HG03575 (cell line): ENCODE measurements around the gene HSFX4.
A peak's percentile ranks its signal among the peaks of the same experiment; 100 is the strongest.
"Not testable (repeated sequence)": the region's sequence is repeated elsewhere in the genome, so short reads cannot be mapped to it uniquely, and the experiment has no call there.

Experiments
- ATAC-seq: cut with Tn5 transposase; IDR thresholded peaks from one replicate; pipeline ENCODE4 v1.9.1; 2021; ENCODE audit not compliant: unreplicated experiment, insufficient number of reproducible peaks, low FRiP score; ENCODE audit errors: extremely low read depth

Gene HSFX4, protein sequence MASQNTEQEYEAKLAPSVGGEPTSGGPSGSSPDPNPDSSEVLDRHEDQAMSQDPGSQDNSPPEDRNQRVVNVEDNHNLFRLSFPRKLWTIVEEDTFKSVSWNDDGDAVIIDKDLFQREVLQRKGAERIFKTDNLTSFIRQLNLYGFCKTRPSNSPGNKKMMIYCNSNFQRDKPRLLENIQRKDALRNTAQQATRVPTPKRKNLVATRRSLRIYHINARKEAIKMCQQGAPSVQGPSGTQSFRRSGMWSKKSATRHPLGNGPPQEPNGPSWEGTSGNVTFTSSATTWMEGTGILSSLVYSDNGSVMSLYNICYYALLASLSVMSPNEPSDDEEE

DNA sequence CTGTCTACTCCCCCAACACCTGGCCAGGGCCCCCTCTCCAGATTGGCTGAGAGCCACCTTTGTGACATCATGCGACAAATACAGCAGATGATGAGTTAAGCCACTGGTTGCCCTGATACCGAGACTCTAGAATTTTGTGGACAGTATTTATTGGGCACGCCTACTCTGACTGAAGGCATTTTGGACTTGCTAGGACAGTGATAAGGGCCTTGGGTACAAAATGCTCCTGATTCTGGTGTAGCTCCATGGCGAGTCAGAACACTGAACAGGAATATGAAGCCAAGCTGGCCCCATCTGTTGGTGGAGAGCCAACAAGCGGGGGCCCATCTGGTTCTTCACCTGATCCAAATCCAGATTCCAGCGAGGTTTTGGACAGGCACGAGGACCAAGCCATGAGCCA, at the start of gene HSFX4:
Gene HSFX4 (plus strand): TSS at position 174 of the 400 bp plus-strand sequence. CDS start 72 bp downstream, at position 246.
- not testable (repeated sequence) for ATAC-seq

DNA sequence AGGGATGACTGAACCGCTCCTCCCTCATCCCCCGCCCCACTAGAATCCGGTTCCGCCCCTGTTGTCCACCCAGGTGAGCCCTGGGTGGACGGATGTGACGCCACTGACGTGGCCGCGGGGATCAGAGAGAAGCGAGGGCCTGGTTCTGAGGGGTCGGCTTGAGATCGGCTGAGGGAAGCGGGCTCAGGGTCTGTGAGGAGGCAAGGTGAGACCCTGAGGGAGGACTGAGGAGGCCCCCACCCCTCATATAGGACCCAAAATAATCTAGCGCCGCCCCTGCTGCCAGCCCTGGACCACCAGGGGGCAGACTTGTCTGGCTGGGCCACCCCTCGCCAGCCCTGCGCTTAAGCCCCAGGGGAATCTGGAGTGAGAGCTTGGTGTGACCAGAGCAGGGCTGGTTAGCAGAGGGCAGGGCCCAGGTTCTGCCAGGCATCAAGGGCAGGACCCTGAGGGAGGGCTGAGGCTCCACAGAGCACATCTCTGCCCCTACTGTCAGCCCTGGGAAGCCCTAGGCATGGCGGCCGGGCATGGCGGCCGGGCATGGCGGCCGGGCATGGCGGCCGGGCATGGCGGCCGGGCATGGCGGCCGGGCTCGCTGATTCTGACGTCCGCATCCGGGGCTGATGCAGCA, 48.2 kb upstream of the HSFX4 start, which contains the start of gene MAGEA8:
Gene MAGEA8 (plus strand): TSS at position 103 of the 631 bp plus-strand sequence. CDS start 3,090 bp downstream, outside the sequence.
- ATAC-seq: no peak

DNA sequence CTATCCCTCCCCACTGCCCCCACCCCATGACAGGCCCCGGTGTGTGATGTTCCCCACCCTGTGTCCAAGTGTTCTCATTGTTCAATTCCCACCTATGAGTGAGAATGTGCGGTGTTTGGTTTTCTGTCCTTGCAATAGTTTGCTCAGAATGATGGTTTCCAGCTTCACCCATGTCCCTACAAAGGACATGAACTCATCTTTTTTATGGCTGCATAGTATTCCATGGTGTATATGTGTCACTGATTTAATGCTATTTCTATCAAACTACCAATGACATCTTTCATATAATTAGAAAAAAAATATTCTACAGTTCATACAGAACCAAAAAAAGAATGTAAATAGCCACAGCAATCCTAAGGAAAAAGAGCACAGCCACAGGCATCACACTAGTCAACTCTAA, 38.5 kb upstream of the HSFX4 start:
- ATAC-seq: not testable (repeated sequence)

DNA sequence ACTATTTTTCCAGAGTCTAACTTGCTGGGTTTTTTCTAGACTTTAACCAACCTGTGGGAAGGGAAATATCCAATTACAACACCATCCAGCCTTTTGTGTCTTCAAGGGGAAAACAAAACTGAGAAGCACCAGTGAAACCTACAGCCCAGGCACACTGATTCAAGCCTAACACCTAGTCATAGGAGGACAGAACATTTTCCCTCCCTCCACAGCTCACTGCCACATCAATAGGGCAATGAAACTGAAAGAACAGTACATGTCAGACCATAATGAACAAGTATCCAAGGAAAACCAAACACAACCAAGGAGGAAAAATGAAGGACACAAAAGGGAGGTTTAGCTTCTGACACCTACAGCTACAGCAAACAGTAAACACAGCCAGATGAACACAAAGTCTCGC, 30.8 kb upstream of the HSFX4 start:
- ATAC-seq: no peak

DNA sequence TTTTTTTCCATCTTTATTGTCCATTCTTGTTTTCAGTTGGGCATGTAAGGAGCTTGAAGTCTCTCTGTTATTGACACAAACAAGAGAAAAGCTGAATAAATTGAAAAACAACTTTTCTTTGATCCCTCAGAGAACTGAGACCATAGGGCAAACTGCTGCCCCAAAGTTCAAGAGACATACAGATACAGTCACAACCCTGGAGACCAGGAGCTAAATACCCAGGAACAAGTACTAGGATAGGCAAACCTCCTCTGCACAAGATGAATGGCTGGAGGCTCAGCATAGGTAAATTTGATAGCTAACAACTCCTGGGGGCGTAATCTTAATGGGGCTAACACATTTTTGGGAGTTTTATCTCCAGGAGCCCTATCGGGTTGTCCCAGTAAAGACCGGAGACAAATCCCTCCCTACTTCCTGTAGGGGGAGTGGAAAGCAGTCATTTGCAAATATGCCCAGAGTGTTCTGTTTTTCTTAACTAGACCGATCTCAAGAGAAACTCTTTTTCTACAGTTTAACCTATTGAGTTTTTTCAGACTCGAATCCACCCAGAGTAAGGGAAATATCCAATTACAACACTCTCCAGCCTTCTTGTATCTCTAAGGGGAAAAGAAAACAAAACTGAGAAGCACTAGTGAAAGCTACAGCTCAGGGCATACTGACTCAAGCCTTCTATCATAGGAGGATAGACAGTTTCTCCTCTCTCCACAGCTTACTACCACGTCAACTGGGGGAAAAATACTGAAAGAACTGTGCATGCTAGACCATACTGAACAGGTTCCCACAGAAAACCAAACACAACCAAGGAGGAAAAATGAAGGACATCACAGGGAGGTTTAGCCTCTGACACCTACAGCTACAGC, 25.3 kb upstream of the HSFX4 start:
- ATAC-seq: peak; percentile 55

DNA sequence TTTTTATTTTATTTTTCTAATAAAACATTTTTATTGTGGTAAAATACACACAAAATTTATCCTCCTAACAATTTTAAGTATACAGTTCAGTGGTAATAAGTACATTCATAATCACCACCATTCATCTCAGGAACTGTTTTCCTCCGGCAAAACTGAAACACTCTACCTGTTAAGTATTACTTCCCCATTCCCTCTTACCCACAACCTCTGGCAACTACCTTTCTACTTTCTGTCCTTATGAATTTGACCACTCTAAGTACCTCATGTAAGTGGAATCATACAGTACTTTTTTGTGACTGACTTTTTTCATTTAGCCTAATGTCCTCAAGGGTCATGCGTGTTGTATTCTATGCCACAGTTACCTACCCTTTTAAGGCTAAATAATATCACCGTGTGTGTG, 21.1 kb upstream of the HSFX4 start:
- no peak for ATAC-seq

DNA sequence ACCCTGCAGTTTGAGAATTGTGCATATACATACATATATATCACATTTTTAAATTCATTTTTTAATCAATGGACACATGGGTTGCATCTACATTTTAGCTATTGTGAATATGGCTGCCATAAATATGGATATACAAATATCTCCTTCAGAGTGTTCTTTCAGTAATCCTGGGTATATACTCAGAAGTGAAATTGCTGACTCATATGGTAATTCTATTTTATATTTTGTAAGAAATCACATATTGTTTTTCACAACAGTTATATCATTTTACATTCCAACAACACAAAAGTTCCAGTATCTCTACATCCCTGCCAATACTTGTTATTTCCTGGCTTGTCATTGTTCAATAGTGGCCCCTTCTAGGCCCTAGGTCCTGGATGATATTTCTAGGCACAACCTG, 20.6 kb upstream of the HSFX4 start:
- no peak for ATAC-seq

DNA sequence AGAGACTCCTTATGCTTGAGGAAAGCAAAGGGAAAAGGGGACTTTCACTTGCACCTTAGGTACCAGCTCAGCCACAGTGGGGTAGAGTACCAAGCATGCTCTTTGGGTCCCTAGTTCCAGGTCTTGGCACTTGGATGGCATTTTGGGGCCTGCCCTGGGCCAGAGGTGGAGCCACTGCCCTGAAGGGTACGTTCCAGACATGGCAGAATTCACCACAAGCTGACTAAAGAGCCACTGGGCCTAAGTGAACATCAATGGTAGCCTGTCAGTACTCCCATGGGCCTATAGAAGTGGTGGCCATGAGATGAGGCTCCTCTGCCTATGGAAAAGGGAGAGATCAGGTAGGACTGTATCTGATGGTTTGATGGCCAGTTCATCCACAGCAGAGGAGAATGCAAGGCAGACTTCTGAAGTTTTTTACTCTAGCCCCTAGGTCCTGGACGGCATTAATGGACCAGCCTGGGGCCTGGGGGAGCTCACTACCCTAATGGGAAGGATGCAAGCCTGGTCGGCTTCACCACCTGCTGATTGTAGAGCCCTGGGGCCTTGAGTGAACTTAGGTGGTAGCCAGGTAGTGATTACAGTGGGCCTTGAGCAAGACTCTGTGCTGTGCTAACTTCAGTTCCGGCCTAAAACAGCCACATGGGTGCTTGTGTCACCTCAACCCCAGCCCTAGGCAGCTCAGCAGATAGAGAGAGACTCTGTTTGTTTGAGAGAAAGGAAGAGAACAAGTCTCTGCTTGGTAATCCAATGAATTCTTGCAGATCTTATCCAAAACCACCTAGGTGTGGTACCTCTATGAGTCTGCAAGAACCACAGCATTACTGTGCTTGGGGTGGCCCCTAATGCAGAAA, 19.8 kb upstream of the HSFX4 start:
- no peak for ATAC-seq

DNA sequence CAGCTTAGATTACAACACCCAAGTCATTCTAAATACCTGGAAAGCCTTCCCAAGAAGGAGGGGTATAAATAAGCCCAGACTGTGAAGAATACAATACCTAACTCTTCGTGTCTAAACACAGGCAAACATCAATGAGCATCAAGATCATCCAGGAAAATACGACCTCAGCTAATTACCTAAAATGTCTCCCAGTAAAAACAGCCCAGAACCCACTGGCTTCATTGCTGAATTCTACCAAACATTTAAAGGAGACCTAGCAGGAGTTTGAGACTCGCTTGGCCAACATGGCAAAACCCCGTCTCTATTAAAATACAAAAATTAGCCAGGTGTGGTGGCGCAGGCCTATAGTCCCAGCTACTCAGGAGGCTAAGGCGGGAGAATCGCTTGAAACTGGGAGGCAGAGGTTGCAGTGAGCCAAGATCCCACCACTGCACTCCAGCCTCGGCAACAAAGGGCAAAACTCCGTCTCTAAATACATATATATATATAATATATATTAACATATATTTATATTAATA, 19.1 kb upstream of the HSFX4 start:
- no peak for ATAC-seq

DNA sequence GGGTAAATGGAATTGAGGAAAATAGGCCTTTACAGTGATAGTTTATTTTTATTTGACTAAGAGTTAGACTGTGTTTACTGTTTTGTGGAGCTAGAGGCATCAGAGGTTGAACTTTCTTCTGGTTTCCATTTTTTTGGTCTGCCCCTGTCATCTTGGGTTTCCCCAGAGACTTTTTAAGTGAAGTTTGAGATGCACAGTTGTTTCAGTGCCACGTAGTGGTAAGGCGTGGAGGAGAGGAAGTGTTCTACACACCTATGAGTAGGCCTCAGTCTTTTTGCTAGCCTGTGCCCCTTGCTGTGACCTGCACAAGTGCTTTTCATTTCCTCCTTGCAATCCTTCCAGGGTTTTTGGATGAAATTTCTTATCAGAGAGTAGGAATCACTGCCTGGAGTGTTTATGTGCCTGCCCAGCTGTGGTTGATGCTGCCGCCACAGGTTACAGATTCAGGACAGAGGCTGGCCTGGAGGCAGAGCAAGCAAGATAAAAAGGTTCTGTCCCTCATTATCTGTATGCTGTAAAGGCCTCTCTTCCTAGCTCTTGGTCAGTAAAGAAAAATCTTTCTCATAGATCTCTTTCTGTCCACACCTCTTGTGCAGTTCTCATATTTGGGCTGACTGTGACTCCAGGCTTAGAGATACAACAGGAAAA, 12.5 kb upstream of the HSFX4 start:
- no peak for ATAC-seq

DNA sequence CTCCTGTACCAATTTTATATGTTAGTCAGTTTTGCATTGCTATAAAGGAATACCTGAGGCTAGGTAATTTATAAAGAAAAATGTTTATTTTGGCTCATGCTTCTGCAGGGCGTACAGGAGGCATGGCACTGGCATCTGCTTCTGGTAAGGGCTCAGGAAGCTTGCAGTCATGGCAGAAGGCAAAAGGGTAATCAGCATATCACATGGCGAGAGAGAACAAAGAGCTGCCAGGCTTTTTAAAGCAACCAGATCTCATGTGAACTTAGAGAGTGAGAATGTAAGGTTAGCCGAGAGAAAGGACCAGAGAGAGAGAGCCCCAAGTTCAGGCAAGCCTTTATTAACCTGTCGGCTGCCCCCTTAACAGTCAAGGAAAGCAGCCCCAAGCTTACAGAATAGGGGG, 5.5 kb upstream of the HSFX4 start:
- ATAC-seq: not testable (repeated sequence)

DNA sequence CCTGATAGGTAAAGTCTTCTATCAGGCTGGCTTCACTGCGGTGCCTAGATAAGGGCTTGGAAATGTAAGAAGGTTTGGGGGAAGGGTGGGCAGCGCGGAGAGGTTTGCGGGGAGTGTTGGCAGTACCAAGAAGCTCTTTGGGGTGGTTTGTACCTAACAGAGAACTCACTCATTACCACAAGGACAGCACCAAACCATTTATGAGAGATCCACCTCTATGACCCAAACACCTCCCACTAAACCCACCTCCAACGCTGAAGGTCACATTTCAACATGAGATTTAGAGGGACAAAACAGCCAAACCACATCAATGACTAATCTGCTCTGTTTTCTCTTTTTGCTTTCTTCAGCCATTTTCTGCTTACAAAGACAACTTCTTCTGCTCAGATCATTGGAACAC, 4.9 kb upstream of the HSFX4 start:
- not testable (repeated sequence) for ATAC-seq

DNA sequence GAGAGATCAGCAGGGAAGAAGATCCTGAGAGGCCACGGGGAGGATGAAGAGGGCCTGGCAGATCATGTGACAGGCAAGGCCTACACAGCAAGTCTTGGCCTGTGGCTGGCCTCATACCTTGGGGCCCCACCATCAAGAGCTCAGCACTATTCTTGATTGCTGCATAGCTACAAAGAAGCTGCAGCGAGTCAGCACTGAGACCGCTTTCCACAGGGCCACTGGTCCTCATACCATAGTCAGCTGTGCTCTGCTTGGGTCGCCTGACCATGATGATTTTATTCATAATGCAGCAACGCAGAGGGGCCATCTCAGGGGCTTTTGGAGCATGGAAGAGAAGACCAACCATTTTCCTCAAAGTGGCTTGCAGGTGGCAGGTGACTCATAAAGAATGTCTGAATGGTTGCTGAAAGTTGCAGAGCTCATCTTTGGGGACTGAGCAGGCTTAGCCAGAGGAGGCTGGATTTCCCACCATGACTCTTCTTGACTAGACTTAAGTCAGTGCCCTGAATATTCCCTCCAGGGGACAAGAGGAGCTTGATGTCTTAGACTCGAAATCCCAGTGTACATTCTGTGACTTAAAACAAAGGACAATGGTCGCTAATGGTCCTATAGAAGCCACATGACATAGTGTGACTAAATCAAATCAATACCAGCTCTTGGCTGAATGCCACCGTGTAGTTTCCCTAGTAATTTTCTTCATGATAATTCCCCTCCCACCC, 2.0 kb upstream of the HSFX4 start:
- not testable (repeated sequence) for ATAC-seq

DNA sequence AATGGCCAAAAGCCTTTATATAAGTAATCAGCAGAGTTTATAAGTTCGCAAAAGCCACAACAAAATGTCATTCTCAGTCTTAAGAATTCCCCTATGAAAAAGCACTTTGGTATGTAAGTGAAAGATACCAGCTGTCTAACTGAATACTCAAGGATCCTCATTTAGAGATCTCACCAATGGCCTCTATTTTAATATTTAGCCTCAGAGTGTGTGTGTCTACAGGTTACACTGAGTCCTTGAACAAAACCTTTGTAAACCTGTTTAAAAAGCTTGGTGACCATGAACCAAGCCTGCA, 1.5 kb upstream of the HSFX4 start:
- not testable (repeated sequence) for ATAC-seq

DNA sequence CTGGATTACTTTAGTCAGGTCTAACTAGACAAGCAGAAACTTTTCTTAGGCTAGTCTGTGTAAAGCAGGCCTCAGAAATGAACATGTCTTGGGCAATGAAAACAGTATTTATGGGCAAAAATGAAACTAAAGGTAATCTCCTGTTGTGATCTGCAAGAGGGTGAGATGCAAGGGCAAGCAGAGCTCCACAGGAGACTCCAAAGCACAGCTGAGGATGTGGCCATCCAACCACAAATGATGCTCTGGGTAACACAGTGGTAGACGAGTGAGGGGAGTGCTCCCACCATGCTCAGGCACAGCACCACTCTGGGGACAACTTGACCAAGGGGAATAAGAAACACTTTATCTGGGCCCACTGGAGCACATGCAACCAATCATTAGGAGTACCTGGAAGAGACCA, 738 bp upstream of the HSFX4 start:
- ATAC-seq: not testable (repeated sequence)

DNA sequence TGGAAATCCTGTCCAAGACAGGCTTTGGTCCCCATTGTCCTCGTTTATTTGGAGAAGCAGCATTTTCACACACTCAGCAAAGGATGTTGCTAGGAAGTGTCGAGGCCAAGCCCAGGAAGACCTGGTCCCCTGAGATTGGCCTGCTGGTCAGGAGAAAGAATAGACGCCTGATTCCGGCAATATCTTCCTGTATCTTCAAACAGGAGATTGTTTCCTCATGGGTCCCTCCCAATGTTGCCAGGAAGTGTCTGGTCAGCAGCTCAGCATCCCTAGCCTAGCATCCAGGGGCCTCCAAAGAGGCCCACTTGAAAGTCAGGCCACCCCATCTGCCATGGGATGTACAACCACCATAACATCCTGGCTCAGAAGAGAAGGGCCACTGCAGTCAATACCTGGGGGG, 2.0 kb downstream of the HSFX4 start:
- ATAC-seq: not testable (repeated sequence)

DNA sequence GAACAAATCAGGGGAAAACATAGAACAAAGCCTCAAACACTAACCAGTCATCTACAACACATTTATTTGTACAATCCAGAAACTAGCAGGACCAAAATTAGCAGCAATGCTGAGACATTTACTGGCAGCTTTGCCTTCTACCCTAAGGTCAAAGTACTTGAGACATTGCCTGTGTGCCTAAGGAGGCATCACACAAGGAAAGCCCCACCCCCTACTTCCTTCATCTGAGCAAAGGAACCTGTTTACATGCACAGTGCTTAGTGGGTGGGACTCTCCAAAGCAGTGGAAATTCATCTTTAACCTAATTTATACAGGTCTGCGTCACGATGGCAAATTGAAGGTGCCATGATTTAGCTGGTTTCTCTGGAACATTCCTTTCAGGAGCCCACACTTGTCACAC, 2.8 kb downstream of the HSFX4 start:
- ATAC-seq: not testable (repeated sequence)

DNA sequence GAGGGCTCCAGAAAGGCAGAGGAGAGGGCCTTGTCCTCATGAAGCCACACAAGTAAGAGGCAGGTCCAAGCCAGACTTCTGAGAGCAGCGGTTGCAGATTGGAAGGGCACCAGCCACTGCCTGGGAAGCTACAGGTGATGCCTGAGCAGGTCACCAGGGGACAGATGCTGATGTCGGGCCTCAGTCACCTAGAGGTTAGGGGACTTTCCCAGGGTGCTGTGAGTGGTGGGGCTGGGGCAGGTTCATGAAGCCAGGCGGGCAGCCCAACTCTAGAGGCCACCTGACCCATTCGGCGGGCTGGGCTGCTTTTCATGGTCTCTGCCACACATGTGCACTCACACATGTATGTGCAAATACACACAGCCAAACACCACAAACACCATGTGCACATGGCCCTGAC, 3.6 kb downstream of the HSFX4 start:
- ATAC-seq: not testable (repeated sequence)
